ENCODE measurements around the gene H3-3A.

Gene H3-3A

DNA sequence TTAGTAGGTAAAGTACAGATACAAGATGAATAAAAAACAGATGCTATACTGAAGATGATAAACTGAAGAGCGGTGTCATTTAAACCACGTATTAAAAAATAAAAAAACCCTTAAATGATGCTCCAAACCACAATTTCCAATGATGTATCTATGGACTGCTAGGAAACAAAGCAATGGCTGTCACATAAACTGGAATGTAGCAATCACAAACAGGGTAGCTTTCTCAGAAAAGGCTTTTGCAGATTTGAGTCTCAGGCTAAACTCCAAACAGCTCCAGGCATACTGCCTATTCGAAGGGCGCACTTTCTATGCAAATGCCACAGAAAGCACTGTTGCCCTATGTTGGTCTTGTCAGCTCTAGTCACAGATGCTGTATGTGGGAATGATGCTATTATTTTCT is 12.4 kb upstream of the H3-3A start:
- TF ChIP-seq CTCF (IDR thresholded peaks at IDR 0.05; ENCODE audit: low read depth, low read length), result no peak
- no peak for DNase-seq (ENCODE audit: low read depth in 2 of 2)
- H3K4me3 ChIP-seq (replicated peaks in 1 of 2; ENCODE audit: low read depth in 2 of 2, low read length in 2 of 2), result no peak overlapping the region

DNA sequence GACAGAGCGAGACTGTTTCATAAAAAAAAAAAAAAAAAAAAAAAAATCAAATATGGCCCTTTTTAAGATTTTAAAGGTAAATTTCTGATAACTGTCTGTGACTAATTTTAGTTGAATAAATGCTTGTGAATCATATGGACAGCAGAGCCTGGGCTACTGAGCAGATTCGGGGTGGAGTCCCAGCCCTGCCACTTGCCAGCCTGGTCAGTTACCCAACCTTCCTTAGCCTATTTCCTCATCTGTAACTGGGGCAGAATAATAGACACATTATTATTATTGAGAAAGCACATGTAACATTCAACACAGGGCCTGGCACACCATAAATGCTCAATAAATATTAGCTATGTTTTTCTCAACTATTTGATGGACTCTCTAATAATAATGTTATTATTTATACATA is 11.2 kb upstream of the H3-3A start:
- TF ChIP-seq CTCF (IDR thresholded peaks at IDR 0.05; ENCODE audit: low read depth, low read length), result no peak
- no peak overlapping the region for H3K4me3 ChIP-seq (replicated peaks in 1 of 2; ENCODE audit: low read depth in 2 of 2, low read length in 2 of 2)
- DNase-seq (ENCODE audit: low read depth in 2 of 2), result peak in 1 of 2 donors; percentile 26

GRCh38 chr1:226052061-226052460 is 10.5 kb upstream of the H3-3A start:
- TF ChIP-seq CTCF (IDR thresholded peaks at IDR 0.05; ENCODE audit: low read depth, low read length), result no peak
- H3K4me3 ChIP-seq (replicated peaks in 1 of 2; ENCODE audit: low read depth in 2 of 2, low read length in 2 of 2), result no peak overlapping the region
- no peak for DNase-seq (ENCODE audit: low read depth in 2 of 2)

- peak in 1 of 2 donors; percentile 37 for DNase-seq (ENCODE audit: low read depth in 2 of 2)
- no peak for TF ChIP-seq CTCF (IDR thresholded peaks at IDR 0.05; ENCODE audit: low read depth, low read length)
- H3K4me3 ChIP-seq (replicated peaks in 1 of 2; ENCODE audit: low read depth in 2 of 2, low read length in 2 of 2), result no peak overlapping the region
Observed at GRCh38 chr1:226054519-226055327, 7.8 kb upstream of the H3-3A start.

DNA sequence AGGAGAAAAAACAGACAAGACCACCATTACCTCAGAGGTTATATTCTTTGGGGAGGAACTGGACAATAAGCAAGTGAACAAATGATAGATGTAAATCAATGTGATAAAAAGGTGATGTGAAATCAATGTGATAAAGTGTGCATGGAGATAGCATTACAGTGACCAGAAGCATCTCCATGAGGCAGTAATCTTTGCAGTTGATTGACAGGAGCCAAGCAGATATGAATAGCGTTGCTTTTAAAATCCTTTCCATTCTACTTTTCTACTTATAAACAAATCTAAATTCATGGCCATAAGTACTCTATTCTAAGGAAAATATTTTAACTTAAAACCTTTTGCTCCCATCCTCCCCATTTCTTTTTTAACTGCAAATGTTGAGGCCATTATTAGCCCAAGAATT is 2.8 kb upstream of the H3-3A start:
- no peak for TF ChIP-seq CTCF (IDR thresholded peaks at IDR 0.05; ENCODE audit: low read depth, low read length)
- no peak for DNase-seq (ENCODE audit: low read depth in 2 of 2)
- H3K4me3 ChIP-seq (replicated peaks in 1 of 2; ENCODE audit: low read depth in 2 of 2, low read length in 2 of 2), result no peak overlapping the region

- no peak for DNase-seq (ENCODE audit: low read depth in 2 of 2)
- TF ChIP-seq CTCF (IDR thresholded peaks at IDR 0.05; ENCODE audit: low read depth, low read length), result no peak
Observed at GRCh38 chr1:226060427-226060826, 2.1 kb upstream of the H3-3A start.

More at GRCh38 chr1:226060427-226060826, 2.1 kb upstream of the H3-3A start:
- H3K4me3 ChIP-seq (replicated peaks in 1 of 2; ENCODE audit: low read depth in 2 of 2, low read length in 2 of 2), result no peak overlapping the region
